Upper lobe of left lung (tissue), 6 donors: ENCODE measurements around the gene FCER2. TPM values are rescaled to one million over a fixed set of nuclear protein-coding genes. Genes with fewer than 3 reads are reported as not detected.

ENCODE experiments used
- ATAC-seq, 2 donors: fragments of 200-7000 bp; cut with Tn5 transposase; one replicate each; pipeline ENCODE4 v1.9.1; 2022; ENCODE audit warnings: mild to moderate bottlenecking in 2 of 2, moderate library complexity in 2 of 2; ENCODE audit not compliant: low FRiP score in 2 of 2
- DNase-seq, 2 donors: peaks; one replicate each; pipeline ENCODE4 v3.0.0-alpha.2; 2019 to 2020
- H3K27ac ChIP-seq, 4 donors: fragments of 200-600 bp; sonication (generic); one replicate each; pipeline ENCODE4 v1.5.1; 2016 to 2019
- H3K27me3 ChIP-seq, 4 donors: fragments of 200-600 bp; sonication (generic); one replicate each; pipeline ENCODE4 v1.5.1; 2017 to 2019
- H3K36me3 ChIP-seq, 4 donors: fragments of 200-600 bp; sonication (generic); one replicate each; pipeline ENCODE4 v1.5.1; 2016 to 2019
- H3K4me1 ChIP-seq, 4 donors: fragments of 200-600 bp; sonication (generic); one replicate each; pipeline ENCODE4 v1.5.1; 2018 to 2019
- H3K4me3 ChIP-seq, 4 donors: fragments of 200-600 bp; sonication (generic); one replicate each; pipeline ENCODE4 v1.5.1; 2017 to 2019; ENCODE audit warnings: mild to moderate bottlenecking in 2 of 4, moderate library complexity in 1 of 4
- H3K9me3 ChIP-seq, 4 donors: fragments of 200-600 bp; sonication (generic); one replicate each; pipeline ENCODE4 v1.5.1; 2018 to 2019
- CTCF ChIP-seq, 6 experiments: fragments of 450-650 bp in 4 of 6; fragments of 200-600 bp in 2 of 6; sonication (generic) in 2 of 6; IDR thresholded peaks; one replicate each; pipeline ENCODE4 v1.5.1; 2016 to 2019; ENCODE audit warnings: antibody characterized with exemption in 6 of 6
- EP300 ChIP-seq, 4 donors: sonication (generic); formaldehyde crosslinking; IDR thresholded peaks; one replicate each; pipeline ENCODE4 v1.5.1; 2017; ENCODE audit warnings: antibody characterized with exemption in 4 of 4, control low read depth in 2 of 4
- POLR2A ChIP-seq, 4 donors: fragments of 450-650 bp; IDR thresholded peaks; one replicate each; pipeline ENCODE4 v1.5.1; 2016 to 2017; ENCODE audit warnings: antibody characterized with exemption in 4 of 4, mild to moderate bottlenecking in 2 of 4
- POLR2AphosphoS5 ChIP-seq, 2 donors: sonication (generic); formaldehyde crosslinking; IDR thresholded peaks; one replicate each; pipeline ENCODE4 v1.5.1; 2017; ENCODE audit warnings: antibody characterized with exemption in 2 of 2
- WGBS, 2 donors: methylation state at CpG; one replicate each; pipeline ENCODE4 v1.1.5; 2017 to 2018; 5-methylcytosine and 5-hydroxymethylcytosine counted together
- total RNA-seq, 6 donors: library from RNA; depleted of rRNA in 4 of 6; stranded (reverse); fragments of >200 nt in 4 of 6; gene quantifications; one replicate each; pipeline versions ENCODE4 v1.1.0 to v1.2.1, GENCODE V29; 2016 to 2021
- donor health status: DM: no; HTN: no; CAD: no; lungs with moderate emphysema.
- donor health status: DM: no; HTN: yes; CAD: no; lungs with severe emphysema.

Gene FCER2
- total RNA-seq, 6 donors from 2014 or later, result 0.83 to 2.9 TPM; not detected in 4

GRCh38 chr19:7687177-7687576 lies 14.8 kb downstream of the FCER2 start:
- H3K4me3 ChIP-seq, result no peak overlapping the region
- peaks cover 0 to 9% (median 4%) of the 10 kb centered on the region in 4 donors for H3K4me1 ChIP-seq
- H3K27ac ChIP-seq, result no peak overlapping the region
- peak in 1 of 2 donors; percentile 12 for ATAC-seq
- H3K27me3 ChIP-seq, result no peaks in the 10 kb centered on the region
- peaks cover 0 to 31% (median 20%) of the 10 kb centered on the region in 4 donors for H3K36me3 ChIP-seq
- DNase-seq, result peak in 1 of 2 donors; percentile 54
- 86 to 94% methylated on average over 9 to 11 of the region's 12 CpGs for WGBS, 2 donors
- no peaks in the 10 kb centered on the region for H3K9me3 ChIP-seq
- no peak for TF ChIP-seq POLR2A (IDR thresholded peaks at IDR 0.05)
- TF ChIP-seq CTCF (IDR thresholded peaks at IDR 0.05), result no peak
- no peak for TF ChIP-seq EP300 (IDR thresholded peaks at IDR 0.05)
- no peak for TF ChIP-seq POLR2AphosphoS5 (IDR thresholded peaks at IDR 0.05)

GRCh38 chr19:7685546-7686445 lies 16.1 kb downstream of the FCER2 start:
- no peak overlapping the region for H3K27ac ChIP-seq
- WGBS, 2 donors, result 61 to 71% methylated on average over 19 of the region's 19 CpGs
- H3K36me3 ChIP-seq, result peaks cover 0 to 33% (median 21%) of the 10 kb centered on the region in 4 donors
- H3K27me3 ChIP-seq, result no peaks in the 10 kb centered on the region
- no peaks in the 10 kb centered on the region for H3K9me3 ChIP-seq
- DNase-seq (peak in 1 of 2 donors; percentile 45), ATAC-seq (no peak)
- H3K4me1 ChIP-seq, result peaks cover 6 to 20% (median 12%) of the 10 kb centered on the region in 4 donors
- H3K4me3 ChIP-seq, result no peak overlapping the region
- TF ChIP-seq POLR2A (IDR thresholded peaks at IDR 0.05) (no peak), POLR2AphosphoS5 (IDR thresholded peaks at IDR 0.05) (no peak), CTCF (IDR thresholded peaks at IDR 0.05) (no peak), EP300 (IDR thresholded peaks at IDR 0.05) (no peak)

GRCh38 chr19:7682175-7682855 lies 19.6 kb downstream of the FCER2 start:
- DNase-seq (peak in 1 of 2 donors; percentile 88), ATAC-seq (no peak)
- peak overlapping the region in 3 of 4 donors; percentile 88 to 97 (median 92) for H3K27ac ChIP-seq
- H3K4me1 ChIP-seq, result peaks cover 12 to 31% (median 21%) of the 10 kb centered on the region in 4 donors
- peak overlapping the region in 3 of 4 donors; percentile 72 to 98 (median 91) for H3K4me3 ChIP-seq
- no peaks in the 10 kb centered on the region for H3K27me3 ChIP-seq
- TF ChIP-seq CTCF (IDR thresholded peaks at IDR 0.05) (peak in 1 of 6 experiments; percentile 49), EP300 (IDR thresholded peaks at IDR 0.05) (no peak), POLR2A (IDR thresholded peaks at IDR 0.05) (no peak)
- peaks cover 0 to 33% (median 21%) of the 10 kb centered on the region in 4 donors for H3K36me3 ChIP-seq
- H3K9me3 ChIP-seq, result no peaks in the 10 kb centered on the region
- WGBS, 2 donors, result 90 to 91% methylated on average over 62 to 74 of the region's 74 CpGs

- TF ChIP-seq POLR2AphosphoS5 (IDR thresholded peaks at IDR 0.05) (peak in 1 of 2 donors; percentile 23), POLR2A (IDR thresholded peaks at IDR 0.05) (no peak), CTCF (IDR thresholded peaks at IDR 0.05) (peak; percentile 42 to 79 (median 61))
- Histone ChIP-seq H3K27ac (peak overlapping the region; percentile 88 to 97 (median 90)), H3K9me3 (no peaks in the 10 kb centered on the region), H3K4me3 (peak overlapping the region; percentile 72 to 98 (median 90)), H3K36me3 (peaks cover 0 to 33% (median 21%) of the 10 kb centered on the region in 4 donors), H3K4me1 (peaks cover 12 to 32% (median 24%) of the 10 kb centered on the region in 4 donors), H3K27me3 (no peaks in the 10 kb centered on the region)
- peak; percentile 73 to 78 for ATAC-seq
- DNase-seq, result peak; percentile 79 to 92
- 5 to 6% methylated on average over 34 to 37 of the region's 43 CpGs for whole genome bisulfite sequencing, 2 donors
Observed at GRCh38 chr19:7681340-7682174, 20.4 kb downstream of the FCER2 start.
